ENCODE data around the gene USP37. TPM values are rescaled to one million over a fixed set of nuclear protein-coding genes. Genes with fewer than 3 reads are reported as not detected.

Gene USP37
- total RNA-seq, 2 donors from 2014 or later, result 6.0 to 14.5 TPM

GRCh38 chr2:218432676-218433365, 135.3 kb downstream of the USP37 start:
- Histone ChIP-seq H3K9me3 (no peaks in the 10 kb centered on the region), H3K4me1 (no peaks in the 10 kb centered on the region), H3K27ac (no peak overlapping the region), H3K36me3 (replicated peaks in 1 of 2; ENCODE audit: insufficient read depth in 1 of 2, low read depth in 2 of 2) (peaks cover 0 to 5% of the 10 kb centered on the region in 2 donors), H3K4me3 (no peak overlapping the region), H3K27me3 (no peaks in the 10 kb centered on the region)
- TF ChIP-seq POLR2A (IDR thresholded peaks at IDR 0.05) (no peak), CTCF (IDR thresholded peaks at IDR 0.05) (no peak)
- DNase-seq, result no peak
- 93 to 95% methylated on average over 8 of the region's 8 CpGs for WGBS, 2 donors
- intact Hi-C loops (cut with DNase I), result no loop called here
- ATAC-seq, result no peak

- WGBS, 2 donors, result 89 to 91% methylated on average over 9 to 10 of the region's 10 CpGs
- intact Hi-C loops (cut with DNase I), result no loop called here
- DNase-seq (no peak), ATAC-seq (no peak)
- Histone ChIP-seq H3K4me1 (no peaks in the 10 kb centered on the region), H3K27ac (no peak overlapping the region), H3K4me3 (no peak overlapping the region), H3K36me3 (replicated peaks in 1 of 2; ENCODE audit: insufficient read depth in 1 of 2, low read depth in 2 of 2) (peaks cover 0 to 5% of the 10 kb centered on the region in 2 donors), H3K9me3 (no peaks in the 10 kb centered on the region), H3K27me3 (no peaks in the 10 kb centered on the region)
- no peak for TF ChIP-seq CTCF (IDR thresholded peaks at IDR 0.05)
- TF ChIP-seq POLR2A (IDR thresholded peaks at IDR 0.05), result no peak
These were observed 136.3 kb downstream of the USP37 start for GRCh38 chr2:218431878-218432277.

GRCh38 chr2:218430721-218431120, 137.4 kb downstream of the USP37 start:
- Histone ChIP-seq H3K27ac (no peak overlapping the region), H3K4me3 (no peak overlapping the region), H3K36me3 (replicated peaks in 1 of 2; ENCODE audit: insufficient read depth in 1 of 2, low read depth in 2 of 2) (peaks cover 0 to 5% of the 10 kb centered on the region in 2 donors), H3K9me3 (no peaks in the 10 kb centered on the region), H3K4me1 (no peaks in the 10 kb centered on the region), H3K27me3 (no peaks in the 10 kb centered on the region)
- WGBS, 2 donors, result 89 to 91% methylated on average over 11 of the region's 11 CpGs
- DNase-seq (no peak), ATAC-seq (no peak)
- TF ChIP-seq CTCF (IDR thresholded peaks at IDR 0.05) (no peak), POLR2A (IDR thresholded peaks at IDR 0.05) (no peak)
- intact Hi-C loops (cut with DNase I), result no loop called here

- no peak for ATAC-seq
- DNase-seq, result no peak
- TF ChIP-seq POLR2A (IDR thresholded peaks at IDR 0.05), result no peak
- TF ChIP-seq CTCF (IDR thresholded peaks at IDR 0.05), result no peak
- Histone ChIP-seq H3K27ac (no peak overlapping the region), H3K4me3 (no peak overlapping the region), H3K4me1 (no peaks in the 10 kb centered on the region), H3K36me3 (replicated peaks in 1 of 2; ENCODE audit: insufficient read depth in 1 of 2, low read depth in 2 of 2) (peaks cover 0 to 5% of the 10 kb centered on the region in 2 donors), H3K27me3 (no peaks in the 10 kb centered on the region), H3K9me3 (no peaks in the 10 kb centered on the region)
- intact Hi-C loops (cut with DNase I), result no loop called here
- 82 to 90% methylated on average over 9 of the region's 9 CpGs for WGBS, 2 donors
These were observed 138.0 kb downstream of the USP37 start for GRCh38 chr2:218429911-218430692.

Data from body of pancreas (tissue), 4 donors.